ENCODE data around the gene STAG1. TPM values are rescaled to one million over a fixed set of nuclear protein-coding genes. Genes with fewer than 3 reads are reported as not detected.
"Not testable (repeated sequence)": the region's sequence is repeated elsewhere in the genome, so short reads cannot be mapped to it uniquely, and the experiment has no call there.

STAG1 gene
- total RNA-seq, 2 donors from 2014 or later: 26.8 to 29.8 TPM

DNA sequence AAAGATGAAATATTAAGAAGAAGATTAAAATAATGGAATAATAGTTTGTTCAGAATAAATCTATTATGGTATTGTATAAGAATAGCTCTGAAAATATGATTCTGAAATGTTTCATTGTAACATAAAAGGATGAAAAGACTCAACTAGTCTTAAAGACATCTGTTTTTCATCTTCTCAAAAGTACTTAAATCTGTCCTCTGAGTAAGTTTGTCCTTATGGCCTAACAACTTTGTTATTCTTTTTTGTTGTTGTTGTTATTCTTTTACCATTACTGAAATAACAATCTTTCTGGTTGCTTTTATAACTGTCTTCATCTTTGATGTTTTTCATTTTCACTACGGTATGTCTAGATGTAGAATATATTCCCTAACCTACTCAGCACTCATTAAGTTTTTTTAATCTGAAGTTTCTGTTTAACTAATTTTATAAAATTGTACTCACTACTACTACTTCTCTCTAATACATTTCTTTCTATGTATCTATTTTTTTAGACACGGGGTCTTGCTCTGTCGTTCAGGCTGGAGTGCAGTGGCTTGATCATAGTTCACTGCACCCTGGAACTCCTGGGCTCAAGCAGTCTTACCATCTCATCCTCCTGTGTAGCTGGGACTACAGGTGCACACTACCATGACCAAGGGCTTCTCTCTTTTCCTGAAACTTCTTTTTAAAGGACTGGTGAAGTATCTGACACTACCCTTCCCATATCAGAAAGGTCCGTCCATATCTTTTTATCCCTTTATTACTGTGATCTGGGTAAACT lies 261.4 kb downstream of the STAG1 start:
- no peak for DNase-seq
- Mint-ChIP-seq H3K4me1 (no peaks in the 10 kb centered on the region), H3K9me3 (peaks cover 35% of the 10 kb centered on the region), H3K27me3 (ENCODE audit: insufficient read depth) (no peaks in the 10 kb centered on the region), H3K36me3 (ENCODE audit: low read depth) (peaks cover 61% of the 10 kb centered on the region), H3K27ac (no peak overlapping the region), H3K4me3 (no peak overlapping the region)
- Histone ChIP-seq H3K9me3 (ENCODE audit: control insufficient read depth, low read length) (peaks cover 36% of the 10 kb centered on the region), H3K27me3 (ENCODE audit: control insufficient read depth, insufficient read depth, low read length, poor library complexity, severe bottlenecking) (no peaks in the 10 kb centered on the region), H3K27ac (ENCODE audit: low read depth, low read length) (no peak overlapping the region), H3K4me3 (ENCODE audit: low read length) (no peak overlapping the region), H3K9ac (ENCODE audit: extremely low read depth, low read length, poor library complexity, severe bottlenecking) (no peak overlapping the region), H3K4me1 (ENCODE audit: control insufficient read depth, insufficient read depth, low read length) (no peaks in the 10 kb centered on the region), H3K36me3 (ENCODE audit: control insufficient read depth, insufficient read depth, low read length) (peaks cover 42% of the 10 kb centered on the region)
- 95 to 100% methylated on average over 2 to 4 of the region's 4 CpGs for whole genome bisulfite sequencing, 2 experiments (ENCODE audit: insufficient coverage in 1 of 2, insufficient read length in 1 of 2)
- TF ChIP-seq, protein P1, sequence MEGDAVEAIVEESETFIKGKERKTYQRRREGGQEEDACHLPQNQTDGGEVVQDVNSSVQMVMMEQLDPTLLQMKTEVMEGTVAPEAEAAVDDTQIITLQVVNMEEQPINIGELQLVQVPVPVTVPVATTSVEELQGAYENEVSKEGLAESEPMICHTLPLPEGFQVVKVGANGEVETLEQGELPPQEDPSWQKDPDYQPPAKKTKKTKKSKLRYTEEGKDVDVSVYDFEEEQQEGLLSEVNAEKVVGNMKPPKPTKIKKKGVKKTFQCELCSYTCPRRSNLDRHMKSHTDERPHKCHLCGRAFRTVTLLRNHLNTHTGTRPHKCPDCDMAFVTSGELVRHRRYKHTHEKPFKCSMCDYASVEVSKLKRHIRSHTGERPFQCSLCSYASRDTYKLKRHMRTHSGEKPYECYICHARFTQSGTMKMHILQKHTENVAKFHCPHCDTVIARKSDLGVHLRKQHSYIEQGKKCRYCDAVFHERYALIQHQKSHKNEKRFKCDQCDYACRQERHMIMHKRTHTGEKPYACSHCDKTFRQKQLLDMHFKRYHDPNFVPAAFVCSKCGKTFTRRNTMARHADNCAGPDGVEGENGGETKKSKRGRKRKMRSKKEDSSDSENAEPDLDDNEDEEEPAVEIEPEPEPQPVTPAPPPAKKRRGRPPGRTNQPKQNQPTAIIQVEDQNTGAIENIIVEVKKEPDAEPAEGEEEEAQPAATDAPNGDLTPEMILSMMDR (conservative IDR thresholded peaks at IDR 0.05): no peak

DNA sequence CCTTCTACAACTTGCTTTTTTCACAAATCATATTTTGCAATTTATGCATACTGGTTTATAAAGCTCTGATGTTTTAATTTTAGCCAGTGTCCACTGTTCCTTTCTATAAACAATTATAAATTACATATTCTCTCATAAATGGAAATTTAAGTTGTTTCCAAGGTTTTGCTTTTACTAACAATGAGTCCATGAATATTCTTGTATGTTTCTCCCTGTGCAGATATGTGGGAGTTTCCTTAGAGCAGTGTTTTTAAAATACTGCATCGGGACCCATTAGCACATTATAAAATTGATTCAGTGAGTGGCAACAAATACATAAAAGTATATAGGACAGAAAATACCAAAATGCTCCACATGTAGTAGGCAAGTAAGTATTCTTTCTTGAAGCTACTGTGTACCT lies 266.4 kb downstream of the STAG1 start:
- H3K27ac Mint-ChIP-seq: no peak overlapping the region
- peaks cover 31% of the 10 kb centered on the region for H3K36me3 Mint-ChIP-seq (ENCODE audit: low read depth)
- no peak overlapping the region for H3K4me3 Mint-ChIP-seq
- H3K9ac ChIP-seq (ENCODE audit: extremely low read depth, low read length, poor library complexity, severe bottlenecking): no peak overlapping the region
- 100% methylated on average over 1 of the region's 1 CpG; no CpG with 5 or more reads in 1 of the 2 experiments for WGBS, 2 experiments (ENCODE audit: insufficient coverage in 1 of 2, insufficient read length in 1 of 2)
- H3K27ac ChIP-seq (ENCODE audit: low read depth, low read length): no peak overlapping the region
- no peaks in the 10 kb centered on the region for H3K4me1 Mint-ChIP-seq
- peaks cover 7% of the 10 kb centered on the region for H3K9me3 Mint-ChIP-seq
- no peaks in the 10 kb centered on the region for H3K27me3 ChIP-seq (ENCODE audit: control insufficient read depth, insufficient read depth, low read length, poor library complexity, severe bottlenecking)
- no peak for DNase-seq
- H3K4me3 ChIP-seq (ENCODE audit: low read length): no peak overlapping the region
- H3K36me3 ChIP-seq (ENCODE audit: control insufficient read depth, insufficient read depth, low read length): peaks cover 19% of the 10 kb centered on the region
- H3K27me3 Mint-ChIP-seq (ENCODE audit: insufficient read depth): no peaks in the 10 kb centered on the region
- TF ChIP-seq, protein P1 (conservative IDR thresholded peaks at IDR 0.05): no peak
- no peaks in the 10 kb centered on the region for H3K4me1 ChIP-seq (ENCODE audit: control insufficient read depth, insufficient read depth, low read length)
- peaks cover 10% of the 10 kb centered on the region for H3K9me3 ChIP-seq (ENCODE audit: control insufficient read depth, low read length)

DNA sequence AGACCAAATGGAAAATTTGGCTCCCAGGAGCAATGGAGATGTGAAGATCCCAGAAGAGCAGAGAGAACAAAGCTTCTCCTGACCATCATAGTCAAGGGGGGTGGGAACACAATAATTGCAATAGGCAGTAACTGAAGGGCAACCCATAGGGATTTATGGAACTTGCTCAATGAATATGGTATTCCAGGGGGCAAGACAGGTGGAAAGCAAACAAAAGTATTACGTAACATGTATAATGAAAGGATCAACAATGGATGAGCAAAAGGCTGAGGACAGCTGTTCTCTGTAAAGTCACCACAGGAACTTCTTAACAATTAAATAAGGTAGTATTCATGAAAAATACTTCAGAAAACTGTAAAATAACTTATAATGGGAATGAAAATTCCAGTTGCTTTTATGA lies 275.9 kb downstream of the STAG1 start:
- no peak overlapping the region for H3K4me3 ChIP-seq (ENCODE audit: low read length)
- Mint-ChIP-seq H3K4me3 (no peak overlapping the region), H3K27ac (no peak overlapping the region), H3K36me3 (ENCODE audit: low read depth) (peaks cover 54% of the 10 kb centered on the region), H3K27me3 (ENCODE audit: insufficient read depth) (no peaks in the 10 kb centered on the region), H3K9me3 (peaks cover 6% of the 10 kb centered on the region), H3K4me1 (no peaks in the 10 kb centered on the region)
- H3K4me1 ChIP-seq (ENCODE audit: control insufficient read depth, insufficient read depth, low read length): no peaks in the 10 kb centered on the region
- TF ChIP-seq, protein P1 (conservative IDR thresholded peaks at IDR 0.05): no peak
- H3K9me3 ChIP-seq (ENCODE audit: control insufficient read depth, low read length): peaks cover 27% of the 10 kb centered on the region
- no peaks in the 10 kb centered on the region for H3K27me3 ChIP-seq (ENCODE audit: control insufficient read depth, insufficient read depth, low read length, poor library complexity, severe bottlenecking)
- peaks cover 52% of the 10 kb centered on the region for H3K36me3 ChIP-seq (ENCODE audit: control insufficient read depth, insufficient read depth, low read length)
- DNase-seq: no peak
- H3K9ac ChIP-seq (ENCODE audit: extremely low read depth, low read length, poor library complexity, severe bottlenecking): no peak overlapping the region
- no peak overlapping the region for H3K27ac ChIP-seq (ENCODE audit: low read depth, low read length)
- 96 to 100% methylated on average over 1 of the region's 1 CpG for WGBS, 2 experiments (ENCODE audit: insufficient coverage in 1 of 2, insufficient read length in 1 of 2)

DNA sequence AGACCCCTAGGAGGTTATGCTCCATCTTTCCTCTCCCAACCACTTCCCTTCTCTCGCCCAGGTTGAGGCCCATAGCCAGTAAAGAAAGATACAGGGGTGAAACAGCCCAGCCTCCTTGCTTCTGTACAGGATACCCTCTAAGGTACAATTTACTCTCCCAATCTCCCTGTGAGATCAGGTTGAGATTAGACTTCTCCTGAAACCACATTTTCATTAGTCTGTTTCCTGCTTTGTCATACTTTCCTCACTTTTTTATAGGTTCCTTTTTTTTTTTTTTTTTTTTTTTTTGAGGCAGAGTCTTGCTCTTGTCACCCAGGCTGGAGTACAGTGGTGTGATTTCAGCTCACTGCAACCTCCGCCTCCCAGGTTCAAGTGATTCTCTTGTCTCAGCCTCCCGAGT lies 277.3 kb downstream of the STAG1 start:
- H3K36me3 Mint-ChIP-seq (ENCODE audit: low read depth): peaks cover 67% of the 10 kb centered on the region
- 89 to 93% methylated on average over 3 of the region's 3 CpGs for WGBS, 2 experiments (ENCODE audit: insufficient coverage in 1 of 2, insufficient read length in 1 of 2)

More for the DNA sequence above, 277.3 kb downstream of the STAG1 start:
- not testable (repeated sequence) for H3K4me1 Mint-ChIP-seq; H3K27me3 Mint-ChIP-seq (ENCODE audit: insufficient read depth); H3K27me3 ChIP-seq (ENCODE audit: control insufficient read depth, insufficient read depth, low read length, poor library complexity, severe bottlenecking); DNase-seq; H3K4me1 ChIP-seq (ENCODE audit: control insufficient read depth, insufficient read depth, low read length); H3K9ac ChIP-seq (ENCODE audit: extremely low read depth, low read length, poor library complexity, severe bottlenecking); H3K4me3 Mint-ChIP-seq; H3K27ac ChIP-seq (ENCODE audit: low read depth, low read length); H3K4me3 ChIP-seq (ENCODE audit: low read length); H3K27ac Mint-ChIP-seq
- Histone ChIP-seq H3K36me3 (ENCODE audit: control insufficient read depth, insufficient read depth, low read length) (peaks cover 52% of the 10 kb centered on the region), H3K9me3 (ENCODE audit: control insufficient read depth, low read length) (peaks cover 38% of the 10 kb centered on the region)
- peaks cover 20% of the 10 kb centered on the region for H3K9me3 Mint-ChIP-seq

Data from endodermal cell (in vitro differentiated cells).